PFSK-1 (cell line): ENCODE data around the gene STYX.

ENCODE experiments used
- FOXP2 ChIP-seq: optimal IDR thresholded peaks from 2 replicates; pipeline ENCODE3; 2011; ENCODE audit warnings: borderline replicate concordance, control low read depth, inconsistent platforms; ENCODE audit not compliant: insufficient read depth; ENCODE audit errors: extremely low read length, extremely low read depth
- POLR2AphosphoS5 ChIP-seq: IDR thresholded peaks from 2 replicates; pipeline ENCODE4 v1.6.1; 2012; ENCODE audit warnings: low read depth, mild to moderate bottlenecking, control low read depth, low read length, moderate library complexity
- REST ChIP-seq, 2 experiments: IDR thresholded peaks; 2 replicates each; pipeline versions ENCODE4 v1.6.1 to v1.8.0; 2011 to 2012; ENCODE audit warnings: low read depth in 2 of 2, low read length in 2 of 2, control low read depth in 1 of 2, inconsistent platforms in 1 of 2, mild to moderate bottlenecking in 1 of 2, moderate library complexity in 1 of 2; ENCODE audit not compliant: insufficient read depth in 1 of 2
- SIN3A ChIP-seq: IDR thresholded peaks from 2 replicates; pipeline ENCODE4 v1.6.1; 2012; ENCODE audit warnings: mild to moderate bottlenecking, low read length, moderate library complexity, borderline replicate concordance; ENCODE audit not compliant: insufficient read depth
- TAF1 ChIP-seq: IDR thresholded peaks from 2 replicates; pipeline ENCODE4 v1.6.1; 2012; ENCODE audit warnings: low read length, control low read depth, borderline replicate concordance; ENCODE audit not compliant: insufficient read depth

- TF ChIP-seq SIN3A, result no peak
- no peak for TF ChIP-seq TAF1
- no peak for TF ChIP-seq REST (IDR thresholded peaks at IDR 0.05; ENCODE audit: insufficient read depth in 1 of 2, low read depth in 2 of 2, low read length in 2 of 2)
- no peak for TF ChIP-seq POLR2AphosphoS5
- TF ChIP-seq FOXP2, result no peak
Observed at GRCh38 chr14:52801014-52801712, 71.2 kb downstream of the STYX start.
